HFF-Myc (cell line): Measurements from ENCODE around the gene AANAT.

Experiments used
- DNase-seq: peaks from one replicate; pipeline ENCODE4 v3.0.0-alpha.2; 2011; ENCODE audit warnings: low read depth; ENCODE audit errors: extremely low read depth
- H3K4me3 ChIP-seq: replicated peaks from 2 replicates; pipeline ENCODE4 v1.5.1; 2011; ENCODE audit warnings: low read depth, mild to moderate bottlenecking, control low read depth, low read length
- CTCF ChIP-seq: IDR thresholded peaks from 2 replicates; pipeline ENCODE4 v1.5.1; 2012; ENCODE audit warnings: mild to moderate bottlenecking, low read depth, low read length, control low read depth; ENCODE audit errors: missing control alignments

AANAT gene

DNA sequence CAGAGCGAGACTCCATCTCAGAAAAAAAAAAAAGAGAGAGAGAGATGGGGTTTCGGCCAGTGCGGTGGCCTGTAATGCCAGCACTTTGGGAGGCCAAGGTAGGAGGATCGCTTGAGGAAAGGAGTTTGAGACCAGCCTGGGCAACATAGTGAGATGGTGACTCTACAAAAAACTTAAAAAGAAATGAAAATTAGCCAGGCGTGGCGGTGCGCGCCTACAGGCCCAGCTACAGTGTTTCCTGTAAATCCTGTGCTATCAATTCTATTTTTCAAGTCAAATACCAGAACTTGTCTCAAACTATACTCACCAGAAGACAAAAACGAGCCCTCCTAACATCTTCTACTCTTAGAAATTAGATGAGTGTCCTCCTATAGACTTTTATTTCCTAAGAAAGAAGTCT is 33.7 kb upstream of the AANAT start:
- TF ChIP-seq CTCF = no peak
- no peak for DNase-seq
- H3K4me3 ChIP-seq = no peak overlapping the region

GRCh38 chr17:76434870-76435269 is 32.5 kb upstream of the AANAT start:
- no peak overlapping the region for H3K4me3 ChIP-seq
- DNase-seq = no peak
- no peak for TF ChIP-seq CTCF

DNA sequence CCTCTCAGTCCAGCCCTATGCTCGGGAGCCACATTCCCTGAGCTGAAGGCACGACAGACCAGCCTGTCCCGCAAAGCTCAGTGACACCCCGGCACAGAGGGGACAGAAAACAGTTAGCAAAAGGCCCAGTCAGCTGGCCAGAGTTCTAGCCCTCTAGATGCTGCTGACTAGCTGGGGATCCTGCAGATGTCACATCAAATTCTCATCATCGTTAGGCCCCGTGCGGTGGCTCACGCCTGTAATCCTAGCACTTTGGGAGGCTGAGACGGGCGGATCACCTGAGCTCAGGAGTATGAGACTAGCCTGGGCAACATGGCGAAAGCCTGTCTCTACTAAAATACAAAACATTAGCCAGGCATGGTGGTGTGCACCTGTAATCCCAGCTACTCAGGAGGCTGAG is 31.7 kb upstream of the AANAT start:
- DNase-seq = no peak
- TF ChIP-seq CTCF = no peak
- H3K4me3 ChIP-seq = no peak overlapping the region

GRCh38 chr17:76437467-76438402 is 29.7 kb upstream of the AANAT start:
- H3K4me3 ChIP-seq = no peak overlapping the region
- no peak for DNase-seq
- no peak for TF ChIP-seq CTCF

GRCh38 chr17:76438906-76439305 is 28.5 kb upstream of the AANAT start:
- no peak overlapping the region for H3K4me3 ChIP-seq
- TF ChIP-seq CTCF = no peak
- no peak for DNase-seq

- H3K4me3 ChIP-seq = no peak overlapping the region
- no peak for DNase-seq
- no peak for TF ChIP-seq CTCF
Measured at GRCh38 chr17:76439314-76439928, 28.0 kb upstream of the AANAT start.
